ENCODE measurements around the gene SP2. TPM values are rescaled to one million over a fixed set of nuclear protein-coding genes. Genes with fewer than 3 reads are reported as not detected.
A peak's percentile ranks its signal among the peaks of the same experiment; 100 is the strongest.

The SP2 gene
- total and polyA plus RNA-seq, 7 experiments from 2014 or later: 7.9 to 36.5 (median 26.4) TPM

GRCh38 chr17:47895347-47895855, 635 bp upstream of the SP2 start:
- Mint-ChIP-seq H3K4me1 (peaks cover 31 to 60% (median 54%) of the 10 kb centered on the region in 7 donors), H3K27me3 (peaks cover 0 to 4% (median 0%) of the 10 kb centered on the region in 5 donors), H3K36me3 (peaks cover 0 to 10% (median 8%) of the 10 kb centered on the region in 5 donors), H3K9me3 (peaks cover 0 to 4% (median 0%) of the 10 kb centered on the region in 11 donors), H3K4me3 (peak overlapping the region; percentile 88 to 100 (median 97)), H3K27ac (peak overlapping the region; percentile 98 to 100 (median 99))
- H3K36me3 ChIP-seq (ENCODE audit: control insufficient read depth in 2 of 3, insufficient read depth in 3 of 3, low read length in 3 of 3): peaks cover 0 to 10% (median 4%) of the 10 kb centered on the region in 3 experiments
- ChIA-PET POLR2A (interaction anchor here (0.5 to 2.9 kb wide), 34 partner anchors 9 to 662 kb away, joined by 3 to 41 read pairs (median 5); partner anchors contain the start of genes CBX1, CDK5RAP3, KPNB1 and LRRC46), CTCF (interaction anchor here (1.0 to 14.4 kb wide), 3 partner anchors 46 to 75 kb away, joined by 3 to 290 read pairs (median 3); partner anchors contain the start of genes CDK5RAP3, PNPO and SCRN2)
- DNase-seq (no peak), ATAC-seq (no peak)
- H3K9me3 ChIP-seq (ENCODE audit: control insufficient read depth in 2 of 3, low read length in 3 of 3): no peaks in the 10 kb centered on the region
- H3K27ac ChIP-seq (ENCODE audit: low read depth, low read length): peak overlapping the region; percentile 85
- H3K4me1 ChIP-seq (ENCODE audit: control insufficient read depth in 2 of 2, insufficient read depth in 2 of 2, low read length in 2 of 2): peaks cover 20 to 23% of the 10 kb centered on the region in 2 donors
- peak overlapping the region; percentile 80 for H3K4me3 ChIP-seq (ENCODE audit: low read length)
- H3K27me3 ChIP-seq (ENCODE audit: control insufficient read depth in 2 of 2, insufficient read depth in 2 of 2, low read length in 2 of 2): no peaks in the 10 kb centered on the region
- intact Hi-C loops (cut with micrococcal nuclease): loop anchor here (1.0 to 10.0 kb wide), 7 partner anchors 54 to 1013 kb away; partner anchors contain the start of genes SCRN2 (in 2 of the 2), SNX11 (in 2 of the 2), ATP5MC1 (in 1 of the 2) and EFCAB13 (in 1 of the 2)

DNA sequence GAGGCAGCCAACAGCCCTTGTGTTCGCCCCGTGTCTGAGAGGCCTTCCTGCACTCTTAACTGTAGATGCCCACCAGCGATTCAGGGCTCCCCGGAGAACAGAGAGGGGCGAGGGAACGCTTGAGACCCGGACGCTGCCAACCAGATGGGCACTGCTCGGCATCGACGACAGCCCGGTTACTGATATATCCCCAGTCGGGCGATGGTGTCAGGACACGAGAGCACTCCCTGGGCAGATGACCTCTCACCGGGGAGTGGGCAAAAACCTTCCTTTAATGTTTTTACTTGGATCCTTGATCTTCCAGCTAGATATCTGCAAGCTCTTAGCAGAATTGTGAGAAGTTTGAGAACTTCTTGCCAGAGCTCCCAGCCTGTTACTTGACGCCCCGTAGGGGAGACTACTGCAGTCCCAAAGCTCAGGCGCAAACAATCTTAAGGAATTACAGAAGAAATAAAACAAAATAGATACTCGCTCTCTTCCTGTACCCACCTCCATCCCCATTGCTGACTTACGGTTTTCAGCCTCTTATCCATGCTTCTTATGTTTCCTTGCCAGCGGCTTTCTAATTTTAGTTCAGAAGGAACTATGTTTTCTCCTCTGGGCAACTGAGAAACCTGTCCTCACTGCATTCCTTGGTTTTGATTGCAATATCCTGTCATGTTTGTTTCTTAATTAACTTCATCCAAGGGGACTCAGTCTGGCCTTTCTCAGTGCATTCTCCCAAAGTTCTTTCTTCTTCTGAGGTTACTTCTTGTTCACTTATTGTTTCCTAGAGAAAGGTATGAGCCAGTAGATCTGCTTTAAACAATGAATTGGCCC, 845 bp downstream of the SP2 start:
- H3K27ac Mint-ChIP-seq: peak overlapping the region; percentile 88 to 99 (median 95)
- H3K4me1 Mint-ChIP-seq: peaks cover 32 to 67% (median 57%) of the 10 kb centered on the region in 7 donors
- intact Hi-C loops (cut with micrococcal nuclease): loop anchor here (1.0 to 10.0 kb wide), 12 partner anchors 44 to 995 kb away; partner anchors contain the start of genes ATP5MC1 (in 2 of the 2), KPNB1 (in 2 of the 2), LRRC46 (in 2 of the 2) and MRPL10 (in 2 of the 2)
- peak in 1 of 9 donors; percentile 14 for DNase-seq
- no peak for ATAC-seq
- Histone ChIP-seq H3K27ac (ENCODE audit: low read depth, low read length) (peak overlapping the region; percentile 98), H3K4me3 (ENCODE audit: low read length) (peak overlapping the region; percentile 64), H3K36me3 (ENCODE audit: control insufficient read depth in 2 of 3, insufficient read depth in 3 of 3, low read length in 3 of 3) (peaks cover 0 to 11% (median 4%) of the 10 kb centered on the region in 3 experiments), H3K9me3 (ENCODE audit: control insufficient read depth in 2 of 3, low read length in 3 of 3) (no peaks in the 10 kb centered on the region), H3K4me1 (ENCODE audit: control insufficient read depth in 2 of 2, insufficient read depth in 2 of 2, low read length in 2 of 2) (peaks cover 20 to 23% of the 10 kb centered on the region in 2 donors), H3K27me3 (ENCODE audit: control insufficient read depth in 2 of 2, insufficient read depth in 2 of 2, low read length in 2 of 2) (no peaks in the 10 kb centered on the region)
- ChIA-PET CTCF (no interaction called here), POLR2A (interaction anchor here (0.7 to 2.9 kb wide), 3 partner anchors 56 to 1682 kb away, joined by 3 to 41 read pairs (median 4); partner anchors contain the start of genes LRRC46, MRPL10 and SCRN2)
- H3K36me3 Mint-ChIP-seq: peaks cover 0 to 9% (median 4%) of the 10 kb centered on the region in 5 donors
- peaks cover 0 to 4% (median 0%) of the 10 kb centered on the region in 5 donors for H3K27me3 Mint-ChIP-seq
- peak overlapping the region; percentile 88 to 100 (median 92) for H3K4me3 Mint-ChIP-seq
- H3K9me3 Mint-ChIP-seq: peaks cover 0 to 4% (median 0%) of the 10 kb centered on the region in 11 donors

DNA sequence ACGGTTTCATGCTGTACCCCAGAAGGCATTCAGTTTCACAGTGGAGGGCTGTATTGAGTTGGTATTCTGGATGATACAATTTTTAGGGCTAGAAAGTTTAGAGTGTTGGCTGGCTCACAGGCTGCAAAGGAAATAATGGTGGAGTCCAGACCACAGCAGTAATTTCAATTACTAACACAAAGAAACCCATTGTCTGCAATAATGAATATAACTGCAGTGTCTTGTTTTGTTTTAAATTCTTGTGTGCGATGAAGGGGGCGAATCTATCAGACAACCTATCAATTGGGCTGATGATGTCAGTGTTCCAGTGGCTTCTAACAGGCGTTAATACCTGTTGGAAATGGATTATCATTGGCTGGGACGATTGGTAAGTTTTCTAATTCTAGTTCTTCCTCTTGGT, 1.5 kb downstream of the SP2 start:
- no peak overlapping the region for H3K4me3 ChIP-seq (ENCODE audit: low read length)
- H3K27ac ChIP-seq (ENCODE audit: low read depth, low read length): peak overlapping the region; percentile 98

DNA sequence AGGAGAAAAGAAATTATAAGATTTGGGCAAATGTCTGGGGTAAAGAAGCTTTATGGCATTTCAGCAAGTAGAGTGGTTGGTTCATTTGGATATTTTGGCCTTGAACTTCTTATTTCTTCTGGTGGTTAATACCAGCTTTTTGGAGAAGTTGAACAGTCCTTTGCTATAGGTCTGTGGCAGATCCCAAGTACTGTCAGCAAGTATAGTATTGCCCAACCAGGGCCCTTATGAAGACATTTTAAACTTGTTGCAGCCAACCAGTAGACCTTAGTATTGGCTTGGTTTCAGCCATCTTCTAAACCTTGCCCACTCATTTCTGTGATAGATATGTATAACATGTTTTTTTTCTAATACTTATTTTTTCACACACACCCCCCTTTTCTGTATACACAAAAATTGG, 2.2 kb downstream of the SP2 start:
- ChIA-PET CTCF (interaction anchor here (1.0 kb wide), 1 partner anchor 52 kb away, joined by 3 read pairs; no protein-coding TSS in a partner anchor), POLR2A (interaction anchor here (0.9 kb wide), 1 partner anchor 10 kb away, joined by 3 read pairs; no protein-coding TSS in a partner anchor)
- H3K27ac ChIP-seq (ENCODE audit: low read depth, low read length): no peak overlapping the region
- Mint-ChIP-seq H3K4me1 (peaks cover 32 to 79% (median 68%) of the 10 kb centered on the region in 7 donors), H3K4me3 (peak overlapping the region in 6 of 10 donors; percentile 18 to 97 (median 70)), H3K9me3 (peaks cover 0 to 4% (median 0%) of the 10 kb centered on the region in 11 donors), H3K27ac (peak overlapping the region in 1 of 9 donors; percentile 98), H3K36me3 (peaks cover 0 to 17% (median 9%) of the 10 kb centered on the region in 5 donors), H3K27me3 (peaks cover 0 to 4% (median 0%) of the 10 kb centered on the region in 5 donors)
- DNase-seq (no peak), ATAC-seq (no peak)
- no peaks in the 10 kb centered on the region for H3K27me3 ChIP-seq (ENCODE audit: control insufficient read depth in 2 of 2, insufficient read depth in 2 of 2, low read length in 2 of 2)
- H3K9me3 ChIP-seq (ENCODE audit: control insufficient read depth in 2 of 3, low read length in 3 of 3): no peaks in the 10 kb centered on the region
- peaks cover 0 to 11% (median 4%) of the 10 kb centered on the region in 3 experiments for H3K36me3 ChIP-seq (ENCODE audit: control insufficient read depth in 2 of 3, insufficient read depth in 3 of 3, low read length in 3 of 3)
- intact Hi-C loops (cut with micrococcal nuclease): loop anchor here (5.0 to 10.0 kb wide), 4 partner anchors 203 to 994 kb away; partner anchors contain the start of genes ATP5MC1 (in 1 of the 2), EFCAB13 (in 1 of the 2), KPNB1 (in 1 of the 2) and TBKBP1 (in 1 of the 2)
- H3K4me3 ChIP-seq (ENCODE audit: low read length): no peak overlapping the region
- peaks cover 20 to 23% of the 10 kb centered on the region in 2 donors for H3K4me1 ChIP-seq (ENCODE audit: control insufficient read depth in 2 of 2, insufficient read depth in 2 of 2, low read length in 2 of 2)

More for the DNA sequence above, 1.5 kb downstream of the SP2 start:
- intact Hi-C loops (cut with micrococcal nuclease): loop anchor here (5.0 to 10.0 kb wide), 4 partner anchors 203 to 995 kb away; partner anchors contain the start of genes ATP5MC1 (in 1 of the 2), EFCAB13 (in 1 of the 2), KPNB1 (in 1 of the 2) and TBKBP1 (in 1 of the 2)
- peaks cover 0 to 11% (median 4%) of the 10 kb centered on the region in 3 experiments for H3K36me3 ChIP-seq (ENCODE audit: control insufficient read depth in 2 of 3, insufficient read depth in 3 of 3, low read length in 3 of 3)
- no peaks in the 10 kb centered on the region for H3K9me3 ChIP-seq (ENCODE audit: control insufficient read depth in 2 of 3, low read length in 3 of 3)
- H3K4me1 Mint-ChIP-seq: peaks cover 32 to 74% (median 64%) of the 10 kb centered on the region in 7 donors
- H3K27me3 Mint-ChIP-seq: peaks cover 0 to 4% (median 0%) of the 10 kb centered on the region in 5 donors
- H3K27me3 ChIP-seq (ENCODE audit: control insufficient read depth in 2 of 2, insufficient read depth in 2 of 2, low read length in 2 of 2): no peaks in the 10 kb centered on the region
- no peak for DNase-seq
- H3K27ac Mint-ChIP-seq: peak overlapping the region; percentile 17 to 99 (median 94)
- no peak for ATAC-seq
- ChIA-PET CTCF (no interaction called here), POLR2A (interaction anchor here (0.9 to 2.9 kb wide), 2 partner anchors 11 to 57 kb away, joined by 3 to 41 read pairs; partner anchors contain the start of gene SCRN2)
- peak overlapping the region; percentile 88 to 100 (median 92) for H3K4me3 Mint-ChIP-seq
- H3K9me3 Mint-ChIP-seq: peaks cover 0 to 4% (median 0%) of the 10 kb centered on the region in 11 donors
- peaks cover 0 to 13% (median 9%) of the 10 kb centered on the region in 5 donors for H3K36me3 Mint-ChIP-seq
- H3K4me1 ChIP-seq (ENCODE audit: control insufficient read depth in 2 of 2, insufficient read depth in 2 of 2, low read length in 2 of 2): peaks cover 20 to 23% of the 10 kb centered on the region in 2 donors

- CTCF ChIA-PET: no interaction called here
- Mint-ChIP-seq H3K36me3 (peaks cover 0 to 19% (median 13%) of the 10 kb centered on the region in 5 donors), H3K27me3 (peaks cover 0 to 4% (median 0%) of the 10 kb centered on the region in 5 donors), H3K9me3 (peaks cover 0 to 4% (median 0%) of the 10 kb centered on the region in 11 donors), H3K4me1 (peaks cover 23 to 73% (median 62%) of the 10 kb centered on the region in 7 donors), H3K27ac (peak overlapping the region in 3 of 9 donors; percentile 13 to 24 (median 14)), H3K4me3 (peak overlapping the region in 2 of 10 donors; percentile 21 to 48)
- ATAC-seq (no peak), DNase-seq (no peak)
- no peaks in the 10 kb centered on the region for H3K27me3 ChIP-seq (ENCODE audit: control insufficient read depth in 2 of 2, insufficient read depth in 2 of 2, low read length in 2 of 2)
- peaks cover 0 to 11% (median 4%) of the 10 kb centered on the region in 3 experiments for H3K36me3 ChIP-seq (ENCODE audit: control insufficient read depth in 2 of 3, insufficient read depth in 3 of 3, low read length in 3 of 3)
- no peaks in the 10 kb centered on the region for H3K9me3 ChIP-seq (ENCODE audit: control insufficient read depth in 2 of 3, low read length in 3 of 3)
- POLR2A ChIA-PET: no interaction called here
- intact Hi-C loops (cut with micrococcal nuclease): loop anchor here (5.0 to 10.0 kb wide), 4 partner anchors 205 to 993 kb away; partner anchors contain the start of genes ATP5MC1 (in 1 of the 2), EFCAB13 (in 1 of the 2), KPNB1 (in 1 of the 2) and TBKBP1 (in 1 of the 2)
- H3K4me1 ChIP-seq (ENCODE audit: control insufficient read depth in 2 of 2, insufficient read depth in 2 of 2, low read length in 2 of 2): peaks cover 17 to 21% of the 10 kb centered on the region in 2 donors
- no peak overlapping the region for H3K27ac ChIP-seq (ENCODE audit: low read depth, low read length)
- H3K4me3 ChIP-seq (ENCODE audit: low read length): no peak overlapping the region
Measured at GRCh38 chr17:47899643-47900042, 3.6 kb downstream of the SP2 start.

Measured in naive thymus-derived CD4-positive, alpha-beta T cell (primary cell).